K562 (cell line): ENCODE results near the gene TRIM38. TPM values are rescaled to one million over a fixed set of nuclear protein-coding genes. Genes with fewer than 3 reads are reported as not detected.

Experiments
- ADNP ChIP-seq: fragments of 200-800 bp; sonication (Bioruptor generic); IDR thresholded peaks from 2 replicates; pipeline ENCODE4 v1.6.1; 2016; ENCODE audit warnings: missing genetic modification characterization, missing compliant biosample characterization
- ATF1 ChIP-seq, 2 experiments: fragments of 450-650 bp in 1 of 2; IDR thresholded peaks; 2 replicates each; pipeline ENCODE4 v1.6.1; 2016; ENCODE audit warnings: missing compliant biosample characterization in 1 of 2, missing genetic modification characterization in 1 of 2
- BHLHE40 ChIP-seq: IDR thresholded peaks from 2 replicates; pipeline ENCODE4 v1.6.1; 2011; ENCODE audit warnings: low read length, improper control_type of control experiment
- BRF1 ChIP-seq: IDR thresholded peaks from 3 replicates; pipeline ENCODE4 v1.6.1; 2011; ENCODE audit warnings: borderline replicate concordance, mild to moderate bottlenecking; ENCODE audit not compliant: insufficient read length; ENCODE audit errors: extremely low read depth
- COPS2 ChIP-seq: fragments of 450-650 bp; conservative IDR thresholded peaks from 2 replicates; pipeline ENCODE4 v1.6.1; 2016; ENCODE audit warnings: mild to moderate bottlenecking, moderate library complexity
- ESRRB ChIP-seq: fragments of 250-450 bp; sonication (Bioruptor Pico); IDR thresholded peaks from 2 replicates; pipeline ENCODE4 v1.5.0; 2020; ENCODE audit warnings: mild to moderate bottlenecking, moderate library complexity, borderline replicate concordance
- ETV1 ChIP-seq: fragments of 450-650 bp; conservative IDR thresholded peaks from 2 replicates; pipeline ENCODE4 v1.6.1; 2016; ENCODE audit warnings: missing genetic modification characterization, control low read depth, low read depth, missing compliant biosample characterization
- ETV5 ChIP-seq: sonication (generic); formaldehyde crosslinking; IDR thresholded peaks from 2 replicates; pipeline ENCODE4 v1.4.0; 2020; ENCODE audit warnings: low read depth, mild to moderate bottlenecking, missing genetic modification reagents
- FOXA3 ChIP-seq, 2 experiments: fragments of 450-650 bp in 1 of 2; sonication (generic) in 1 of 2; formaldehyde crosslinking; IDR thresholded peaks in 1 of 2; conservative IDR thresholded peaks in 1 of 2; 2 replicates each; pipeline versions ENCODE4 v1.4.0 to v1.8.0; 2020 to 2022; ENCODE audit warnings: mild to moderate bottlenecking in 2 of 2, missing genetic modification reagents in 1 of 2
- HDAC2 ChIP-seq: fragments of 450-650 bp; IDR thresholded peaks from 2 replicates; pipeline ENCODE4 v1.6.1; 2016; ENCODE audit warnings: mild to moderate bottlenecking
- NEUROD1 ChIP-seq: fragments of 150-350 bp; IDR thresholded peaks from 2 replicates; pipeline ENCODE4 v1.6.1; 2014; ENCODE audit warnings: borderline replicate concordance, low read length, low read depth; ENCODE audit not compliant: partially characterized antibody
- RBFOX2 ChIP-seq: fragments of 200-400 bp; formaldehyde crosslinking; IDR thresholded peaks from 2 replicates; pipeline ENCODE4 v1.6.1; 2017; ENCODE audit warnings: low read depth, mild to moderate bottlenecking, low read length, moderate library complexity
- SUPT5H ChIP-seq: fragments of 450-650 bp; IDR thresholded peaks from 2 replicates; pipeline ENCODE4 v1.6.1; 2016
- TSC22D4 ChIP-seq: fragments of 450-650 bp; IDR thresholded peaks from 2 replicates; pipeline ENCODE4 v1.6.1; 2016; ENCODE audit warnings: missing genetic modification characterization, missing biosample characterization, control low read depth
- XRCC5 ChIP-seq: fragments of 200-400 bp; formaldehyde crosslinking; IDR thresholded peaks from 2 replicates; pipeline ENCODE4 v1.6.1; 2017; ENCODE audit warnings: low read depth, mild to moderate bottlenecking, low read length
- ZFP36 ChIP-seq: fragments of 150-350 bp; IDR thresholded peaks from 2 replicates; pipeline ENCODE4 v1.6.1; 2018; ENCODE audit warnings: low read length, low read depth; ENCODE audit not compliant: partially characterized antibody
- polyA plus RNA-seq, 8 experiments: library from polyadenylated mRNA; depleted of rRNA in 4 of 8; stranded (reverse) in 5 of 8; unstranded in 3 of 8; fragments of >200 nt; fragmentation: Nextera tagmentation in 2 of 8; fragmentation: Illumina TruSeq in 1 of 8; extraction: Ambion mirVana in 2 of 8; extraction: Trizol in 1 of 8; gene quantifications; 2 replicates each; pipeline versions ENCODE4 v1.2.1 to v1.2.3, GENCODE V29; 2011 to 2014; ENCODE audit warnings: inconsistent platforms in 1 of 8, missing spikeins in 1 of 8
- total RNA-seq, 7 experiments: library from RNA; depleted of rRNA in 6 of 7; stranded (reverse); fragments of >200 nt in 6 of 7; fragmentation: Illumina TruSeq in 2 of 7; extraction: Trizol in 2 of 7; gene quantifications; 2 replicates each; pipeline versions ENCODE4 v1.2.1 to v1.2.3, GENCODE V29; 2011 to 2021; ENCODE audit warnings: low replicate concordance in 1 of 7
- TF ChIP-seq, protein P1 (sequence below), 3 experiments: fragments of 200-800 bp in 1 of 3; fragments of 250-450 bp in 1 of 3; fragments of 450-650 bp in 1 of 3; sonication (Bioruptor Pico) in 1 of 3; sonication (Bioruptor generic) in 1 of 3; formaldehyde crosslinking in 1 of 3; IDR thresholded peaks; 2 replicates each; pipeline versions ENCODE4 v1.6.1 to v1.8.0; 2016 to 2022; ENCODE audit warnings: mild to moderate bottlenecking in 2 of 3, missing genetic modification characterization in 2 of 3, missing compliant biosample characterization in 1 of 3, moderate library complexity in 1 of 3
- TF ChIP-seq, protein P2 (sequence below), 2 experiments: IDR thresholded peaks in 1 of 2; conservative IDR thresholded peaks in 1 of 2; 2 replicates each; pipeline ENCODE4 v1.6.1; 2016; ENCODE audit warnings: low read depth in 2 of 2, mild to moderate bottlenecking in 1 of 2, missing compliant biosample characterization in 1 of 2, missing genetic modification characterization in 1 of 2, moderate library complexity in 1 of 2
- TF ChIP-seq, protein P3 (sequence below): fragments of 250-450 bp; sonication (Bioruptor Pico); IDR thresholded peaks from 2 replicates; pipeline ENCODE4 v1.6.1; 2021; ENCODE audit warnings: mild to moderate bottlenecking

TRIM38 gene
- total and polyA plus RNA-seq, 9 of the 15 experiments (the other 6 are each of a cell fraction or from before 2014, with no cell fraction given): 1.7 to 6.7 (median 6.3) TPM

DNA sequence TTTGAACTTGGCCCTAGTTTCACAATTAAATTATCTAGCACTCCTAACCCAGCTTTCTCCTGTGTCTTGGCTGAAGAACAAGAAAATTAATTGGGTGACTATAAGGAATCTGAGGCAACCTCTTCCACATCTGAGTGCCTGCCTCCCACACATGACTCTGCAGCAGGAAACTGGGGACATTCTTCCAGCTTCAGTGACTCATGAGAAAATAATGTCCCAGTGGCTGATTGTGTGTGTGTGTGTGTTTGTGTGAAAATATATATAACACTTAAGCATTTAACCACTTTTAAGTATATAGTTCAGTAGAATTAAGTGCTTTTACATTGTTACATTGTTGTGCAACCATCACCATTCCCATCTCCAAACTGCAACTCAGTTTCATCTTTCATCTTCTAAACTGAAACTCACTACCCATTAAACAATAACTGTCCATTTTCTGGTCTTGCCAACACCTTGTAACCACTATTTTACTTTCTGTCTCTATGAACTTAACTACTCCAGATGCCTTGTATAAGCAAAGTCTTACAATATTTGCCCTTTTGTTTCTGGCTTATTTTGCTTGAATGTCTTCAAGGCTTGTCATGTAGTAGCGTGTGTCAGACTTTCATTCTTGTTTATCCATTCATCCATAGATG lies 8.7 kb downstream of the TRIM38 start (continued):
- TF ChIP-seq, protein P1, sequence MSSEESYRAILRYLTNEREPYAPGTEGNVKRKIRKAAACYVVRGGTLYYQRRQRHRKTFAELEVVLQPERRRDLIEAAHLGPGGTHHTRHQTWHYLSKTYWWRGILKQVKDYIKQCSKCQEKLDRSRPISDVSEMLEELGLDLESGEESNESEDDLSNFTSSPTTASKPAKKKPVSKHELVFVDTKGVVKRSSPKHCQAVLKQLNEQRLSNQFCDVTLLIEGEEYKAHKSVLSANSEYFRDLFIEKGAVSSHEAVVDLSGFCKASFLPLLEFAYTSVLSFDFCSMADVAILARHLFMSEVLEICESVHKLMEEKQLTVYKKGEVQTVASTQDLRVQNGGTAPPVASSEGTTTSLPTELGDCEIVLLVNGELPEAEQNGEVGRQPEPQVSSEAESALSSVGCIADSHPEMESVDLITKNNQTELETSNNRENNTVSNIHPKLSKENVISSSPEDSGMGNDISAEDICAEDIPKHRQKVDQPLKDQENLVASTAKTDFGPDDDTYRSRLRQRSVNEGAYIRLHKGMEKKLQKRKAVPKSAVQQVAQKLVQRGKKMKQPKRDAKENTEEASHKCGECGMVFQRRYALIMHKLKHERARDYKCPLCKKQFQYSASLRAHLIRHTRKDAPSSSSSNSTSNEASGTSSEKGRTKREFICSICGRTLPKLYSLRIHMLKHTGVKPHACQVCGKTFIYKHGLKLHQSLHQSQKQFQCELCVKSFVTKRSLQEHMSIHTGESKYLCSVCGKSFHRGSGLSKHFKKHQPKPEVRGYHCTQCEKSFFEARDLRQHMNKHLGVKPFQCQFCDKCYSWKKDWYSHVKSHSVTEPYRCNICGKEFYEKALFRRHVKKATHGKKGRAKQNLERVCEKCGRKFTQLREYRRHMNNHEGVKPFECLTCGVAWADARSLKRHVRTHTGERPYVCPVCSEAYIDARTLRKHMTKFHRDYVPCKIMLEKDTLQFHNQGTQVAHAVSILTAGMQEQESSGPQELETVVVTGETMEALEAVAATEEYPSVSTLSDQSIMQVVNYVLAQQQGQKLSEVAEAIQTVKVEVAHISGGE (CRISPR knock-in tag; IDR thresholded peaks at IDR 0.05): 0 out of 6 replicates have a peak, but pooled peaks of 1 of the 3 experiments have one; percentile 32
- TF ChIP-seq, protein P2, sequence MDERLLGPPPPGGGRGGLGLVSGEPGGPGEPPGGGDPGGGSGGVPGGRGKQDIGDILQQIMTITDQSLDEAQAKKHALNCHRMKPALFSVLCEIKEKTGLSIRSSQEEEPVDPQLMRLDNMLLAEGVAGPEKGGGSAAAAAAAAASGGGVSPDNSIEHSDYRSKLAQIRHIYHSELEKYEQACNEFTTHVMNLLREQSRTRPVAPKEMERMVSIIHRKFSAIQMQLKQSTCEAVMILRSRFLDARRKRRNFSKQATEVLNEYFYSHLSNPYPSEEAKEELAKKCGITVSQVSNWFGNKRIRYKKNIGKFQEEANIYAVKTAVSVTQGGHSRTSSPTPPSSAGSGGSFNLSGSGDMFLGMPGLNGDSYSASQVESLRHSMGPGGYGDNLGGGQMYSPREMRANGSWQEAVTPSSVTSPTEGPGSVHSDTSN (CRISPR knock-in tag; IDR thresholded peaks at IDR 0.05; ENCODE audit: low read depth): no peak
- TF ChIP-seq, protein P2 (tag; conservative IDR thresholded peaks at IDR 0.05; ENCODE audit: low read depth): 0 out of 2 replicates have a peak, but pooled peaks have one; percentile 16
- TF ChIP-seq COPS2 (no peak), ESRRB (no peak), NEUROD1 (peak; percentile 88), BRF1 (no peak), ATF1 (CRISPR knock-in tag; IDR thresholded peaks at IDR 0.05) (no peak), ATF1 (tag; IDR thresholded peaks at IDR 0.05) (peak; percentile 56), BHLHE40 (peak; percentile 49; the same call in 1 of the 2 replicates), HDAC2 (peak; percentile 89), ETV1 (peak; percentile 81), ZFP36 (no peak), XRCC5 (no peak), RBFOX2 (no peak), ADNP (tag) (no peak), ETV5 (CRISPR knock-in tag) (no peak; the same call in 1 of the 2 replicates), FOXA3 (CRISPR knock-in tag; conservative IDR thresholded peaks at IDR 0.05 in 1 of 2, IDR thresholded peaks at IDR 0.05 in 1 of 2) (no peak), SUPT5H (no peak), TSC22D4 (no peak)
- TF ChIP-seq, protein P3, sequence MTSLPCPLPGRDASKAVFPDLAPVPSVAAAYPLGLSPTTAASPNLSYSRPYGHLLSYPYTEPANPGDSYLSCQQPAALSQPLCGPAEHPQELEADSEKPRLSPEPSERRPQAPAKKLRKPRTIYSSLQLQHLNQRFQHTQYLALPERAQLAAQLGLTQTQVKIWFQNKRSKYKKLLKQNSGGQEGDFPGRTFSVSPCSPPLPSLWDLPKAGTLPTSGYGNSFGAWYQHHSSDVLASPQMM (CRISPR knock-in tag): no peak
